Skeletal muscle tissue (tissue), 4 donors: ENCODE results near the gene CCL26. TPM values are rescaled to one million over a fixed set of nuclear protein-coding genes. Genes with fewer than 3 reads are reported as not detected.
"Not testable (repeated sequence)": the region's sequence is repeated elsewhere in the genome, so short reads cannot be mapped to it uniquely, and the experiment has no call there.

Source experiments
- H3K27ac ChIP-seq: one replicate; pipeline ENCODE4 v1.7.0; 2013; ENCODE audit warnings: mild to moderate bottlenecking, low read depth, low read length, inconsistent platforms
- H3K27me3 ChIP-seq, 3 donors: one replicate each; pipeline ENCODE4 v1.7.0; 2013; ENCODE audit warnings: low read length in 3 of 3; ENCODE audit not compliant: control insufficient read depth in 3 of 3, insufficient read depth in 3 of 3
- H3K36me3 ChIP-seq, 3 donors: one replicate each; pipeline ENCODE4 v1.7.0; 2013; ENCODE audit warnings: low read length in 3 of 3; ENCODE audit not compliant: control insufficient read depth in 3 of 3, insufficient read depth in 3 of 3
- H3K4me1 ChIP-seq, 3 donors: one replicate each; pipeline ENCODE4 v1.7.0; 2013; ENCODE audit warnings: low read length in 3 of 3, mild to moderate bottlenecking in 3 of 3; ENCODE audit not compliant: control insufficient read depth in 3 of 3, insufficient read depth in 3 of 3
- H3K4me3 ChIP-seq, 3 donors: one replicate each; pipeline ENCODE4 v1.7.0; 2013; ENCODE audit warnings: low read length in 3 of 3
- H3K9ac ChIP-seq, 3 donors: one replicate each; pipeline ENCODE4 v1.7.0; 2013; ENCODE audit warnings: low read length in 3 of 3, mild to moderate bottlenecking in 3 of 3, moderate library complexity in 2 of 3, low read depth in 1 of 3
- H3K9me3 ChIP-seq, 3 donors: one replicate each; pipeline ENCODE4 v1.7.0; 2013; ENCODE audit warnings: low read length in 3 of 3; ENCODE audit not compliant: control insufficient read depth in 3 of 3
- total RNA-seq: library from RNA; depleted of rRNA; stranded (reverse); fragments of >200 nt; gene quantifications from one replicate; pipeline ENCODE4 v1.2.3, GENCODE V29; 2014
- donor health status: Osteomylitis.

The CCL26 gene
- total RNA-seq, 1 donor from 2014 or later = not detected

GRCh38 chr7:75773958-75774357 lies 1.9 kb upstream of the CCL26 start:
- not testable (repeated sequence) for H3K27ac ChIP-seq, H3K9ac ChIP-seq, H3K36me3 ChIP-seq, H3K4me1 ChIP-seq, H3K9me3 ChIP-seq, H3K4me3 ChIP-seq, H3K27me3 ChIP-seq

GRCh38 chr7:75771224-75771623 lies 787 bp downstream of the CCL26 start:
- Histone ChIP-seq H3K4me1 (no peaks in the 10 kb centered on the region), H3K9me3 (no peaks in the 10 kb centered on the region), H3K27me3 (no peaks in the 10 kb centered on the region), H3K27ac (no peak overlapping the region), H3K9ac (no peak overlapping the region), H3K4me3 (no peak overlapping the region), H3K36me3 (no peaks in the 10 kb centered on the region)

- no peaks in the 10 kb centered on the region for H3K36me3 ChIP-seq
- H3K9ac ChIP-seq = no peak overlapping the region
- H3K27ac ChIP-seq = no peak overlapping the region
- no peaks in the 10 kb centered on the region for H3K4me1 ChIP-seq
- no peaks in the 10 kb centered on the region for H3K27me3 ChIP-seq
- no peaks in the 10 kb centered on the region for H3K9me3 ChIP-seq
- H3K4me3 ChIP-seq = no peak overlapping the region
These were observed 9.6 kb downstream of the CCL26 start for GRCh38 chr7:75762350-75762917.

- H3K36me3 ChIP-seq, H3K4me1 ChIP-seq, H3K9me3 ChIP-seq, H3K9ac ChIP-seq, H3K27me3 ChIP-seq, H3K27ac ChIP-seq, H3K4me3 ChIP-seq: not testable (repeated sequence)
These were observed 10.2 kb downstream of the CCL26 start for GRCh38 chr7:75761801-75762200.

GRCh38 chr7:75758491-75758890 lies 13.5 kb downstream of the CCL26 start:
- Histone ChIP-seq H3K27me3 (no peaks in the 10 kb centered on the region), H3K4me3 (no peak overlapping the region), H3K36me3 (no peaks in the 10 kb centered on the region), H3K9me3 (peaks cover 0 to 3% (median 0%) of the 10 kb centered on the region in 3 donors), H3K27ac (no peak overlapping the region), H3K9ac (no peak overlapping the region), H3K4me1 (no peaks in the 10 kb centered on the region)

GRCh38 chr7:75757860-75758259 lies 14.2 kb downstream of the CCL26 start:
- Histone ChIP-seq H3K27ac (no peak overlapping the region), H3K4me3 (no peak overlapping the region), H3K9ac (no peak overlapping the region), H3K27me3 (no peaks in the 10 kb centered on the region), H3K4me1 (no peaks in the 10 kb centered on the region), H3K9me3 (peaks cover 0 to 3% (median 0%) of the 10 kb centered on the region in 3 donors), H3K36me3 (no peaks in the 10 kb centered on the region)

- H3K4me3 ChIP-seq = no peak overlapping the region
- no peaks in the 10 kb centered on the region for H3K36me3 ChIP-seq
These were observed 14.9 kb downstream of the CCL26 start for GRCh38 chr7:75756991-75757676.

GRCh38 chr7:75756206-75756990 lies 15.6 kb downstream of the CCL26 start:
- Histone ChIP-seq H3K36me3 (no peaks in the 10 kb centered on the region), H3K9me3 (peaks cover 0 to 3% (median 0%) of the 10 kb centered on the region in 3 donors), H3K27me3 (no peaks in the 10 kb centered on the region), H3K4me1 (no peaks in the 10 kb centered on the region), H3K27ac (no peak overlapping the region), H3K9ac (no peak overlapping the region), H3K4me3 (no peak overlapping the region)

More at GRCh38 chr7:75756991-75757676, 14.9 kb downstream of the CCL26 start:
- no peaks in the 10 kb centered on the region for H3K27me3 ChIP-seq
- H3K4me1 ChIP-seq = no peaks in the 10 kb centered on the region
- H3K9ac ChIP-seq = no peak overlapping the region
- H3K27ac ChIP-seq = no peak overlapping the region
- H3K9me3 ChIP-seq = peaks cover 0 to 3% (median 0%) of the 10 kb centered on the region in 3 donors

- H3K9me3 ChIP-seq = no peaks in the 10 kb centered on the region
These were observed 28.6 kb downstream of the CCL26 start for GRCh38 chr7:75743455-75743859.

More at GRCh38 chr7:75743455-75743859, 28.6 kb downstream of the CCL26 start:
- H3K4me3 ChIP-seq = no peak overlapping the region
- H3K4me1 ChIP-seq = peaks cover 3 to 6% (median 3%) of the 10 kb centered on the region in 3 donors
- no peaks in the 10 kb centered on the region for H3K36me3 ChIP-seq
- no peak overlapping the region for H3K27ac ChIP-seq
- no peak overlapping the region for H3K9ac ChIP-seq
- no peaks in the 10 kb centered on the region for H3K27me3 ChIP-seq
